OCI-LY1 (cell line): ENCODE data around the gene SCN8A.

Experiments
- CTCF ChIP-seq: fragments of 200-600 bp; sonication (generic), shearing (Covaris generic); IDR thresholded peaks from 2 replicates; pipeline ENCODE4 v1.5.1; 2017; ENCODE audit warnings: mild to moderate bottlenecking, antibody characterized with exemption, low read length, moderate library complexity, mixed read lengths
- EZH2 ChIP-seq: fragments of 200-600 bp; sonication (generic), shearing (Covaris generic); IDR thresholded peaks from 2 replicates; pipeline ENCODE4 v1.8.0; 2017; ENCODE audit warnings: borderline replicate concordance, mixed run types, mild to moderate bottlenecking, antibody characterized with exemption, low read length, moderate library complexity, mixed read lengths

GRCh38 chr12:51721282-51721940 lies 130.4 kb downstream of the SCN8A start:
- TF ChIP-seq CTCF (no peak), EZH2 (no peak)
